HUES48 (cell line): ENCODE results near the gene SDK1.

ENCODE experiments used
- H3K27ac ChIP-seq: one replicate; pipeline ENCODE4 v1.7.0; 2013; ENCODE audit warnings: low read depth, low read length, inconsistent platforms
- H3K27me3 ChIP-seq: 2 replicates; pipeline ENCODE4 v1.6.1; 2013; ENCODE audit warnings: mild to moderate bottlenecking, low read length; ENCODE audit not compliant: control insufficient read depth, insufficient read depth
- H3K36me3 ChIP-seq: 2 replicates; pipeline ENCODE4 v1.6.1; 2013; ENCODE audit warnings: low read length; ENCODE audit not compliant: control insufficient read depth, insufficient read depth
- H3K4me1 ChIP-seq: 2 replicates; pipeline ENCODE4 v1.6.1; 2013; ENCODE audit warnings: mild to moderate bottlenecking, low read length; ENCODE audit not compliant: control insufficient read depth, insufficient read depth
- H3K4me3 ChIP-seq: 2 replicates; pipeline ENCODE4 v1.5.1; 2013; ENCODE audit warnings: mild to moderate bottlenecking, low read depth, low read length
- H3K9ac ChIP-seq: 2 replicates; pipeline ENCODE4 v1.6.1; 2013; ENCODE audit warnings: mild to moderate bottlenecking, low read depth, low read length, moderate library complexity
- H3K9me3 ChIP-seq: 2 replicates; pipeline ENCODE4 v1.6.1; 2013; ENCODE audit warnings: low read length; ENCODE audit not compliant: control insufficient read depth, insufficient read depth

SDK1 gene

GRCh38 chr7:3272691-3273141 lies 28.3 kb upstream of the SDK1 start:
- H3K27me3 ChIP-seq = no peaks in the 10 kb centered on the region
- no peak overlapping the region for H3K9ac ChIP-seq
- H3K27ac ChIP-seq = no peak overlapping the region
- H3K4me3 ChIP-seq = no peak overlapping the region
- no peaks in the 10 kb centered on the region for H3K9me3 ChIP-seq
- no peaks in the 10 kb centered on the region for H3K36me3 ChIP-seq
- no peaks in the 10 kb centered on the region for H3K4me1 ChIP-seq

DNA sequence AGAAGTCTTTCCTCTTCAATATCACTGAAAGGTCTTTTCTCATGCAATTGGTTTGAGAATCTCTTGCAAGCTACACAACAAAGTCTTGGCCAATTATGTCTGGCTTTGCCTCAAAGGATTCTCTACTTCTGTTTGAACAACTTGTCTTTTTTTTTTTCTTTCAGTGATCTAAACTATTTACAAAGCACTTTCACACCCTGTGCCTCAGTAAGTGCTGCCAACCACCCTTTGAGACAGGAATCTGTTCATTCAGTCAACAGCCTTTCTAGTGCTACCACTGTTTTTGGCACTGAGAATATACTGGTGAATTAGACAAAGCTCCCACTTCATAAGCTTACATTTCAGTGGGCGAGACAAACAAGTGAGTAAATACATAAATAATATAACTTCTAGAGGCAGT lies 26.9 kb upstream of the SDK1 start:
- Histone ChIP-seq H3K36me3 (no peaks in the 10 kb centered on the region), H3K4me1 (no peaks in the 10 kb centered on the region), H3K4me3 (no peak overlapping the region), H3K9me3 (no peaks in the 10 kb centered on the region), H3K27me3 (no peaks in the 10 kb centered on the region), H3K27ac (no peak overlapping the region), H3K9ac (no peak overlapping the region)

DNA sequence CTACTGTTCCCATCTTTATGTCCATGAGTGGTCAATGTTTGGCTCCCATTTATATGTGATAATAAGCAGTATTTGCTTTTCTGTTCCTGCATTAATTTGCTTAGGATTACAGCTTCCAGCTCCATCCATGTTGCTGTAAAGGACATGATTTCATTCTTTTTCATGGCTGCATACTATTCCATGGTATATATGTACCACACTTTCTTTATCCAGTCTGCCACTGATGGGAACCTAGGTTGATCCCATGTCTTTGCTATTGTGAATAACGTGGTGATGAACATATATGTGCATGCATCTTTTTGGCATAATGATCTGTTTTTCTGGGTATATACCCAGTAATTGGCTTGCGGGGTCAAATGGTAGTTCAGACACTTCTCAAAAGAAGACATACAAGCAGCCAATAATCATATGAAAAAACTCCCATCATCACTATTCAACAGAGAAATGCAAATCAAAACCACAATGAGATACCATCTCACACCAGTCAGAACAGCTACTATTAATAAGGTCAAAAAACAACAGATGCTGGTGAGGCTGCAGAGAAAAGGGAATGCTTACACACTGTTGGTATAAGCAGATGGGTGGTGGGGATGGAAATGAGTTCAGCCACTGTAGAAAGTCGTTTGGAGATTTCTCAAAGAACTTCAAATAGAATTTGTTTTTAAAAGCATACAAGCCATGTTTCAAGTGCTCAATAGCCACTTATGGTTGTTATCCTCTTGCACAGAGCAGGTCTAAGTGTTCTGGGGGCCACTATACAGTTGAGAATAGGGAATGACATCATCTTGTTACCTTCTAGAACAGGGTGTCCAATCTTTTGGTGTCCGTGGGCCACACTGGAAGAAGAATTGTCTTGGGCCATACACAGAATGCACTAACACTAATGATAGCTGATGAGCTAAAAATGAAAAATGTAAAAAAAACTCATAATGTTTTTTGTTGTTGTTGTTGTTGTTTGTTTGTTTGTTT lies 23.2 kb upstream of the SDK1 start:
- Histone ChIP-seq H3K9ac (no peak overlapping the region), H3K9me3 (no peaks in the 10 kb centered on the region), H3K4me3 (no peak overlapping the region), H3K4me1 (peaks cover 10% of the 10 kb centered on the region), H3K27ac (no peak overlapping the region), H3K36me3 (no peaks in the 10 kb centered on the region), H3K27me3 (no peaks in the 10 kb centered on the region)

GRCh38 chr7:3279147-3279818 lies 21.8 kb upstream of the SDK1 start:
- Histone ChIP-seq H3K4me3 (no peak overlapping the region), H3K9me3 (no peaks in the 10 kb centered on the region), H3K4me1 (peaks cover 17% of the 10 kb centered on the region), H3K9ac (no peak overlapping the region), H3K27ac (no peak overlapping the region), H3K36me3 (no peaks in the 10 kb centered on the region), H3K27me3 (no peaks in the 10 kb centered on the region)

GRCh38 chr7:3280445-3280844 lies 20.6 kb upstream of the SDK1 start:
- Histone ChIP-seq H3K4me1 (peaks cover 17% of the 10 kb centered on the region), H3K27ac (no peak overlapping the region), H3K4me3 (no peak overlapping the region), H3K36me3 (no peaks in the 10 kb centered on the region), H3K9me3 (no peaks in the 10 kb centered on the region), H3K27me3 (no peaks in the 10 kb centered on the region), H3K9ac (no peak overlapping the region)

DNA sequence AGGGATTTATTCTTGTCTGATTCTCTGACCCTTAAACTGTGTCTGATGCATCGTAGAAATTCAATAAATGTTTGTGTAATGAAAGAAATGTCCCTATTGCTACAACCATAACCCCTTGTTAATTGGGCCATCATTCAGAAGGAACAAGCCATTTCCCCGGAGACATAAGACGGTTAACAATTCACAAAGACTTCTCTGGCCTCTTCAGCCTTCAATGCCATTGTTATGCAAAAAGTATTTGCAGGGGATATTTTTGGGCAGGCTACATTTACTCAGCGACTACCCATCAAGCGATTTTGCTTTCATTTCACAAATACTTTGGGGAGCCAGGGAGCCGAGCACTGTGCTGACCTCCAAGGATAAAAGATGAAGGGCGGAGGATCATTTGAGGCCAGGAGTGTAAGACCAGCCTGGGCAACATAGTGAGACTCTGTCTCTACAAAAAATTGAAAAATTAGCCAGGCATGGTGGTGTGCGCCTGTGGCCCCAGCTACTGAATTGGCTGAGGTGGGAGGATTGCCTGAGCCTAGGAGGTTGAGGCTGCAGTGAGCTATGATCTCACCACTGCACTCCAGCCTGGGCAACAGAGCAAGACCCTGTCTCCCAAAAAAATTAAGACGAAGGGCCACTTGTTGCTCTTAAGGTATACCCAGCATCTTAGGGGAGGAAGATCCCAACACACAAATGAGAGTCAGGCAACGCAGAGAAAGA lies 20.0 kb upstream of the SDK1 start:
- Histone ChIP-seq H3K9me3 (no peaks in the 10 kb centered on the region), H3K4me3 (no peak overlapping the region), H3K9ac (no peak overlapping the region), H3K36me3 (no peaks in the 10 kb centered on the region), H3K4me1 (peaks cover 17% of the 10 kb centered on the region), H3K27me3 (no peaks in the 10 kb centered on the region), H3K27ac (no peak overlapping the region)

DNA sequence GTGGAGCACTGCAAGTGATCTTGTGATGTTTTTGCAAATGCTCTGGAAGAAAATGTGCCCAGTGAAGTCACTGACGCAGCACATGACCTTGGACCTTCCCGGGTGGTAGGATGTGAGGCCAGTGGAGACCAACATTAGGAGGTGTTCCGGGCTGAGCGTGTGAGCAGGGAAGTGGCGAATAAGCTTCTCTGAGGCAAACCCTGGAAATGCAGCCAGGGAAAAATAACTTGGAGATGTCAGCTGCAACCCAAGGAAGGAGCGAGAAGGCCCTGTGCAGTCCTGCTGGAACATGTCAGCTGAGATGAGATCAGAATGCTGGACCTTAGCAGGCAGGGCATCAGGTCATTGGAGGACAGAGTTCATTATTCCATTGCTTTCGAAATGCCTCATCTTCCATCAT lies 18.6 kb upstream of the SDK1 start:
- H3K9me3 ChIP-seq = no peaks in the 10 kb centered on the region
- peaks cover 17% of the 10 kb centered on the region for H3K4me1 ChIP-seq
- H3K4me3 ChIP-seq = no peak overlapping the region
- H3K27me3 ChIP-seq = no peaks in the 10 kb centered on the region
- no peak overlapping the region for H3K9ac ChIP-seq
- H3K36me3 ChIP-seq = no peaks in the 10 kb centered on the region
- H3K27ac ChIP-seq = no peak overlapping the region

DNA sequence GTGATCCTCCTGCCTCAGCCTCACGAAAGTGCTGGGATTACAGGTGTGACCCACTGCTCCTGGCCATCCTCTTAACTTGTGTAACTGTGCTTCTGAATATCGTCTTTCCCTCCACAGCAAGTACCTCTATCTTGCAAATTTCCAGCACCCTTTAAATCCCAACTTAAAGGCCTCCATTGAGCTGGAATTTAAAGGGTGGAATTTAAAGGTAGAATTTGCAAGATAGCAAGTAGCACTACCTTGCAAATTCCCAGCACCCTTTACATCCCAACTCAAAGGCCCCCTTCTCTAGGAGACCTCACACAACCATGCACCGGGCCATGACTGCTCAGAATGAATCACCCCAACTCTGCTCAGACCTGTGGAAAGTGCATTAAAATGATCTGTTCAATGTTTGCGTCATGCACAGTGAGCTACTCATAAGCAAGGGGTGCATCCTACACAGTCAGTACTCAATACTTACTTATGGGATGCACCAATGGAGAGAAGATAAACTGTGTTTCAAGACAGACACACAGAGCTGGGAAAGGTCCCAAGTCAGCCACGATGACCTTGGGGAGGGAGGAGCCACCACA lies 17.8 kb upstream of the SDK1 start:
- Histone ChIP-seq H3K4me1 (peaks cover 17% of the 10 kb centered on the region), H3K9ac (no peak overlapping the region), H3K9me3 (no peaks in the 10 kb centered on the region), H3K27me3 (no peaks in the 10 kb centered on the region), H3K27ac (no peak overlapping the region), H3K4me3 (no peak overlapping the region), H3K36me3 (no peaks in the 10 kb centered on the region)

DNA sequence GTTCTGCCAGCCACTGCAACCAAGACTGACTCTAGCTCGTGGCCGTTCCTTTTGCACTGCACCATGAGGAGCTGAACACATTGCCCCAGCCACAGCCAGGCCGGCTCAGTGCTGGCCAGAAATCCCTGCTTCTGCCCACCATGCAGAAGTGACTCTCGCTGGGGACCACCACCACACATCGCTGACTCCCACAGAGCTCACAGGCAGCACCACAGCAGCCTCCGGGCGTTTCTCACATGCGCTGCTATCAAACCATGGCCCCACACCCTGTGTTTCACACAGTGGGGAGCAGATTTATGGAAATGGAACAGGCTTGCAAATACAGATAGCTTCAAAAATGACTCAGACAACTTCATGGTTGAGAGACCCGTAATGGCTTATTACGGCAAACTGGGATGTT lies 15.4 kb upstream of the SDK1 start:
- Histone ChIP-seq H3K9ac (no peak overlapping the region), H3K4me1 (peaks cover 14% of the 10 kb centered on the region), H3K9me3 (no peaks in the 10 kb centered on the region), H3K27me3 (no peaks in the 10 kb centered on the region), H3K27ac (no peak overlapping the region), H3K4me3 (no peak overlapping the region), H3K36me3 (no peaks in the 10 kb centered on the region)

- Histone ChIP-seq H3K9ac (no peak overlapping the region), H3K27me3 (no peaks in the 10 kb centered on the region), H3K9me3 (no peaks in the 10 kb centered on the region), H3K36me3 (no peaks in the 10 kb centered on the region), H3K27ac (no peak overlapping the region), H3K4me1 (0 out of 2 replicates have a peak, but pooled peaks cover 3% of the 10 kb centered on the region), H3K4me3 (no peak overlapping the region)
Observed at GRCh38 chr7:3289996-3290395, 11.1 kb upstream of the SDK1 start.
